Vagina (tissue), 2 donors: Measurements from ENCODE around the gene EHBP1L1. TPM values are rescaled to one million over a fixed set of nuclear protein-coding genes. Genes with fewer than 3 reads are reported as not detected.

ENCODE experiments used
- DNase-seq, 2 donors: peaks; one replicate each; pipeline ENCODE4 v3.0.0-alpha.2; 2017; ENCODE audit errors: extremely low spot score in 2 of 2
- H3K27ac ChIP-seq: fragments of 200-600 bp; sonication (generic); one replicate; pipeline ENCODE4 v1.5.1; 2019
- H3K27me3 ChIP-seq: fragments of 200-600 bp; sonication (generic); one replicate; pipeline ENCODE4 v1.5.1; 2019
- H3K36me3 ChIP-seq, 2 donors: fragments of 200-600 bp; sonication (generic); one replicate each; pipeline ENCODE4 v1.5.1; 2017 to 2019
- H3K4me1 ChIP-seq: fragments of 200-600 bp; sonication (generic); one replicate; pipeline ENCODE4 v1.5.1; 2019
- H3K4me3 ChIP-seq, 2 donors: fragments of 200-600 bp; sonication (generic); 1 replicate in 1 of 2; 2 replicates in 1 of 2; pipeline ENCODE4 v1.5.1; 2016 to 2019
- H3K9me3 ChIP-seq: fragments of 200-600 bp; sonication (generic); one replicate; pipeline ENCODE4 v1.5.1; 2019
- CTCF ChIP-seq, 3 experiments: fragments of 450-650 bp in 2 of 3; fragments of 200-600 bp in 1 of 3; sonication (generic) in 1 of 3; IDR thresholded peaks; one replicate each; pipeline ENCODE4 v1.5.1; 2017 to 2019; ENCODE audit warnings: antibody characterized with exemption in 3 of 3, mild to moderate bottlenecking in 2 of 3, moderate library complexity in 2 of 3
- POLR2A ChIP-seq, 2 donors: fragments of 450-650 bp; IDR thresholded peaks; one replicate each; pipeline ENCODE4 v1.6.1; 2017; ENCODE audit warnings: antibody characterized with exemption in 2 of 2, mild to moderate bottlenecking in 2 of 2, moderate library complexity in 2 of 2
- POLR2AphosphoS5 ChIP-seq, 2 donors: sonication (generic); formaldehyde crosslinking; IDR thresholded peaks; one replicate each; pipeline ENCODE4 v1.9.0; 2017; ENCODE audit warnings: antibody characterized with exemption in 2 of 2, mild to moderate bottlenecking in 2 of 2, low read depth in 1 of 2; ENCODE audit not compliant: insufficient read depth in 1 of 2
- intact Hi-C: fragments of 100-400 bp; cut with DNase I; formaldehyde crosslinking; loops from one replicate; pipeline ENCODE4 v1.15.1; 2023
- total RNA-seq: library from RNA; depleted of rRNA; stranded (reverse); fragments of >200 nt; gene quantifications from one replicate; pipeline ENCODE4 v1.2.3, GENCODE V29; 2016

Gene EHBP1L1
- total RNA-seq, 1 donor from 2014 or later, result 123 TPM

DNA sequence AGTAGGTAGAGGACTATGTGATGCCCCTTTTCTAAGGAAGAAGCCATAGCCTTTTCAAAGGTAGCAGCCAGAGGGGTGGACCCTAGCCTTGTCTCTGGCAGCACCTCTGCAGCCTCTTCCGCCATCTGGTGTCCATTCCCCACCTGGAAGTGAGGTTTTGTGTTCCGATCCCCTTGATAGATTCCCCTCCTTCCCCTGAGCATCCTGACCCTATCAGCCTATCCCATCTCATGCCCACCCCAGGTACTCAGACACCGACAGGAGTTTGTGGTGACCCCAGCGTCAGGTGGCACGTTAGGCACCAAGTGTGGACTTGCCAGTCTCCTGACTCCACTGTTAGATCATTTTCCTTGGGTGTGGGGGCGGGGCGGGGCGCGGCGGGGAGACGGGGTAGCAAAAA lies 3.9 kb upstream of the EHBP1L1 start:
- H3K27me3 ChIP-seq, result no peaks in the 10 kb centered on the region
- H3K36me3 ChIP-seq, result no peaks in the 10 kb centered on the region
- intact Hi-C loops, result loop anchor here (5.0 kb wide), 1 partner anchor 40 kb away; the partner anchor contains the start of gene MAP3K11
- DNase-seq, result no peak
- peak overlapping the region; percentile 81 to 98 for H3K4me3 ChIP-seq
- no peak for TF ChIP-seq CTCF (IDR thresholded peaks at IDR 0.05)
- TF ChIP-seq POLR2AphosphoS5 (IDR thresholded peaks at IDR 0.05; ENCODE audit: insufficient read depth in 1 of 2, low read depth in 1 of 2), result no peak
- TF ChIP-seq POLR2A (IDR thresholded peaks at IDR 0.05), result no peak
- H3K27ac ChIP-seq, result peak overlapping the region; percentile 93
- H3K9me3 ChIP-seq, result no peaks in the 10 kb centered on the region
- peaks cover 81% of the 10 kb centered on the region for H3K4me1 ChIP-seq

DNA sequence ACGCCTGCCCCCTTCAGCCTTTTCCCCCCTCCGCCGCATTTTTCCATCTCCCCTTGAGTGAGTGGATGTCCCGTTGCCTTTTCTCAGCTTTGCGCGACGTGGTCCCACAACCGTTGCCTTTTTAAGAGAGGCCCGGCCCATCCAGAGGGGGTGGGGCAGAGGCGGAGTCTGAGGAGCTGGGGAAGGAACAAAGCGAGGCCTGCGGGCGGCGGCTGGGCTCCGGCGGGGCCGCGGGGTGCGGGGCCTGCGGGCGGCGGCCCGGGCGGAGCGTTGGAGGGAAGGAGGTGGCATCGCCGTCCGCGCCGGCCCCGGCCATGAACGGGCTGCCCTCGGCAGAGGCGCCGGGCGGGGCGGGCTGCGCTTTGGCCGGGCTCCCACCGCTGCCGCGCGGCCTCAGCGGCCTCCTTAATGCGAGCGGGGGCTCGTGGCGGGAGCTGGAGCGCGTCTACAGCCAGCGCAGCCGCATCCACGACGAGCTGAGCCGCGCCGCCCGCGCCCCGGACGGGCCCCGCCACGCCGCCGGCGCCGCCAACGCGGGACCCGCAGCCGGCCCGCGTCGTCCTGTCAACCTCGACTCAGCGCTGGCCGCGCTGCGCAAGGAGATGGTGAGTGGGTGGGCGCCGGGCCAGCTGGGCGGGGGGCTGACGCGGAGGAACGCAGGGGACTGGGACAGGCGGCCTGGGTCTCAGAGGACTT lies 3.3 kb upstream of the EHBP1L1 start, which contains the start of gene FAM89B:
Gene FAM89B (plus strand): TSS at position 183 of the 696 bp plus-strand sequence. CDS start 132 bp downstream, at position 315.
- Histone ChIP-seq H3K36me3 (no peaks in the 10 kb centered on the region), H3K27me3 (no peaks in the 10 kb centered on the region), H3K4me3 (peak within 1 kb of the TSS; percentile 81 to 98), H3K27ac (peak within 1 kb of the TSS; percentile 93), H3K9me3 (no peaks in the 10 kb centered on the region), H3K4me1 (peaks cover 81% of the 10 kb centered on the region)
- no peak for TF ChIP-seq CTCF (IDR thresholded peaks at IDR 0.05)
- TF ChIP-seq POLR2A (IDR thresholded peaks at IDR 0.05), result peak in 1 of 2 donors; percentile 77
- TF ChIP-seq POLR2AphosphoS5 (IDR thresholded peaks at IDR 0.05; ENCODE audit: insufficient read depth in 1 of 2, low read depth in 1 of 2), result peak; percentile 50 to 64
- no peak for DNase-seq
- intact Hi-C loops, result loop anchor here (5.0 kb wide), 1 partner anchor 40 kb away; the partner anchor contains the start of gene MAP3K11

DNA sequence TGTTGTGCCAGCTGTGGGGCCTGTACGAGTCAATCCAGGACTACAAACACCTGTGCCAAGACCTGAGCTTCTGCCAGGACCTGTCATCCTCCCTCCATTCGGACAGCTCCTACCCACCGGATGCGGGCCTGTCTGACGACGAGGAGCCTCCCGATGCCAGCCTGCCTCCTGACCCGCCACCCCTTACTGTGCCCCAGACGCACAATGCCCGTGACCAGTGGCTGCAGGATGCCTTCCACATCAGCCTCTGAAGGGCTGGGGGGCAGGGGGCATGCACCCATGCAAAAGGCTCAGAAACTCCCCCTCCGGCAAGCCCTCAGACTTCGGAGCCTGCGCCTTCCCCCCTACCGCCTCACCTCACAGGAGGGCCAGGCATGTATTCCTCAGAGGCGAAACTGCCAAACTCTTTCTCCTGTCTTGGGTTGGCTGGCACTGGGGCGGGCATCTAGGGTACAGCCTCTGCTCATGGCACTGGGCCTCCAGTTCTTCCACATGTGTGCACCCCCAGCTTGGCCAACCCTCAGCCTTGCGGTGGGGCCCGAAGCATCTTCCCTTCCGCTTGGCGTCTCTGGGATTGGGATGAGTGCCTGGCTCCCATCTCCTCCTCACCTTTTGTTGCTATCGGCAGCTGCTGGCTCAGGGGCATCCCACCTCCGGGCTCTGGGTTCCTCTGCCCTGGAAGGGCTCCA lies 2.3 kb upstream of the EHBP1L1 start:
- H3K27me3 ChIP-seq, result no peaks in the 10 kb centered on the region
- H3K9me3 ChIP-seq, result no peaks in the 10 kb centered on the region
- H3K36me3 ChIP-seq, result no peaks in the 10 kb centered on the region
- no peak for DNase-seq
- peak overlapping the region; percentile 81 to 98 for H3K4me3 ChIP-seq
- peaks cover 81% of the 10 kb centered on the region for H3K4me1 ChIP-seq
- TF ChIP-seq CTCF (IDR thresholded peaks at IDR 0.05) (no peak), POLR2AphosphoS5 (IDR thresholded peaks at IDR 0.05; ENCODE audit: insufficient read depth in 1 of 2, low read depth in 1 of 2) (no peak), POLR2A (IDR thresholded peaks at IDR 0.05) (no peak)
- peak overlapping the region; percentile 93 for H3K27ac ChIP-seq
- intact Hi-C loops, result loop anchor here (5.0 kb wide), 1 partner anchor 39 kb away; the partner anchor contains the start of gene MAP3K11

- Histone ChIP-seq H3K4me1 (peaks cover 80% of the 10 kb centered on the region), H3K9me3 (no peaks in the 10 kb centered on the region), H3K36me3 (peaks cover 0 to 2% of the 10 kb centered on the region in 2 donors), H3K4me3 (peak overlapping the region; percentile 81 to 98), H3K27me3 (no peaks in the 10 kb centered on the region), H3K27ac (peak overlapping the region; percentile 93)
- no peak for DNase-seq
- intact Hi-C loops, result loop anchor here (5.0 kb wide), 1 partner anchor 38 kb away; the partner anchor contains the start of gene MAP3K11
- TF ChIP-seq POLR2AphosphoS5 (IDR thresholded peaks at IDR 0.05; ENCODE audit: insufficient read depth in 1 of 2, low read depth in 1 of 2) (peak; percentile 65 to 84), POLR2A (IDR thresholded peaks at IDR 0.05) (no peak), CTCF (IDR thresholded peaks at IDR 0.05) (peak; percentile 76 to 92 (median 84))
Observed at GRCh38 chr11:65574109-65574810, 1.6 kb upstream of the EHBP1L1 start.
